SH-SY5Y (cell line): ENCODE results near the gene SIM2.

ENCODE experiments used
- GATA2 ChIP-seq: IDR thresholded peaks from 2 replicates; pipeline ENCODE4 v1.6.1; 2011; ENCODE audit warnings: mild to moderate bottlenecking, low read depth, low read length
- GATA3 ChIP-seq: IDR thresholded peaks from 2 replicates; pipeline ENCODE4 v1.6.1; 2011; ENCODE audit warnings: low read depth, mild to moderate bottlenecking, low read length, moderate library complexity

DNA sequence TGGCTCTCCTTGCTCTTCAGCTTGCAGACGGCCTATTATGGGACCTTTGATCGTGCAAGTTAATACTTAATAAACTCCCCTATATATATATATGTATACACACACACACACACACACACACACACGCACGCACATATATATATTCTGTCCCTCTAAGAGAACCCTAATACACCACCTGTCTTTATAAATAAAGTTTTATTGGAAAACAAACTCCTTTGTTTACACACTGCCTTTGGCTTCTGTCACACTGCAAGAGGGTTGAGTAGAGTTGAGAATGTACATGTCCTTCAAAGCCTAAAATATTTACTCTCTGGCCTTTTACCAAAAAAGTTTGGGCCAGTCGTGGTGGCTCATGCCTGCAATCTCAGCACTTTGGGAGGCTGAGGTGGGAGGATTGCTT is 26.2 kb upstream of the SIM2 start:
- TF ChIP-seq GATA2 (no peak), GATA3 (no peak)
